ENCODE data around the gene ROCK2.

DNA sequence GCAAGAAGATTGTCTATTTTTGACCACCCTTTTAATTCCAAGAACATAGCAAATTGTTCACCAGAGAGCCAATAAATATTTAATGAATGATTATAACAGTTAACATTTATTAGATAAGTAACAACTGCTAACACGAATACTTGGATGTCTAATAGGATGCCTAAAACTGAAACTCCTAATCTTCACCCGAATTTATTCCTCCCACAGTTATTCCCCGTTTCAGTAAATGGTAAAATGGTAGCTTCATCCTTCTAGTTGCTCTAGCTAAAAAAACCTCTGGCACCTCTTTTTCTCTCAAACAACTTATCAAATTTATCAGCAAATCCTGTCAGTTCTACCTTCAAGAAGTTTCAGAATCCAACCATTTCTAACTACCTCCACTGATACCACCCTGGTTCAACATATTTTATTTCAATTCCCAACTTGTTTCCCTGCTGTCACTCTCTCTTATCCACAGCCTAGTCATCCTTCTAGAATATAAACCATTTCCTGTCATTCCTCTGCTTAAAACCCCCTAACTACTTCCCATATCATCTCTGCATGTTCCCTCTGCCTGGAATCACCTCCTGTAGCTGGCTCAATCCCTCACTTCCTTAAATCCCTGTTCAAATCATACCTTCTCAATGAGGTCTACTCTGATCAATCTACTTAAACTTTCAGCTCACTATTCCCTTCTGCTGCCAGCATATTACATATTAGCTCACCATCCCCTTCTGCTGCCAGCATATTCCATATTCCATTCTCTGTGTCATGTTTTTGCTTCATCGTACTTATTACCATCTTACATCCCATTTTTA lies 93.8 kb downstream of the ROCK2 start:
- no peak for TF ChIP-seq TP53 (CRISPR knock-in tag; IDR thresholded peaks at IDR 0.05)
- TF ChIP-seq, protein P1, sequence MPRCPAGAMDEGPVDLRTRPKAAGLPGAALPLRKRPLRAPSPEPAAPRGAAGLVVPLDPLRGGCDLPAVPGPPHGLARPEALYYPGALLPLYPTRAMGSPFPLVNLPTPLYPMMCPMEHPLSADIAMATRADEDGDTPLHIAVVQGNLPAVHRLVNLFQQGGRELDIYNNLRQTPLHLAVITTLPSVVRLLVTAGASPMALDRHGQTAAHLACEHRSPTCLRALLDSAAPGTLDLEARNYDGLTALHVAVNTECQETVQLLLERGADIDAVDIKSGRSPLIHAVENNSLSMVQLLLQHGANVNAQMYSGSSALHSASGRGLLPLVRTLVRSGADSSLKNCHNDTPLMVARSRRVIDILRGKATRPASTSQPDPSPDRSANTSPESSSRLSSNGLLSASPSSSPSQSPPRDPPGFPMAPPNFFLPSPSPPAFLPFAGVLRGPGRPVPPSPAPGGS (IDR thresholded peaks at IDR 0.05), result no peak
- no peak for TF ChIP-seq MYC (IDR thresholded peaks at IDR 0.05; ENCODE audit: borderline replicate concordance, low read length)
- no peak for TF ChIP-seq CBX8 (IDR thresholded peaks at IDR 0.05)
- no peak for TF ChIP-seq POLR2A (IDR thresholded peaks at IDR 0.05; ENCODE audit: low read length)
